ENCODE measurements around the gene STBD1. TPM values are rescaled to one million over a fixed set of nuclear protein-coding genes. Genes with fewer than 3 reads are reported as not detected.

STBD1 gene
- total RNA-seq, 1 donor from 2014 or later = 4.1 TPM

DNA sequence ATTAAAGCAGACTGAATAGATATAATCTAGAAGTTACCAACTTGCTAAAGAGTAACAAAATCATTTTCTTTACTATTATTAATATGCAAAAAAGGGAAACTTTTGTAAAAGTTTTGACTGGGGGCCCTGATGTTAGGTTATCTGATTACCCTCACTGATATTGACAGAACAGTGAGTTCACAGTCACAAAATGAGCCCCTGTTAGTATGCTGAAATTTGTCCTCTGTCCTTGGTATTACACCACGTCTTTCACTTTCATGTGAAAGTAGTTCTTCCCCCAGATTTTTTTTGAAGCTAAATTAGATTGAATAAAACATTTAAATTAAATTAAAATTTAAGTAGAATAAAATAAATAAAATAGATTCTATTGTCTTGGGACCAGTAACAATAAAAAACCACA, 5.9 kb downstream of the STBD1 start:
- H3K27me3 Mint-ChIP-seq = no peaks in the 10 kb centered on the region
- H3K4me1 Mint-ChIP-seq (ENCODE audit: unreplicated experiment) = peaks cover 5% of the 10 kb centered on the region
- peaks cover 14% of the 10 kb centered on the region for H3K9me3 Mint-ChIP-seq

GRCh38 chr4:76313547-76313946, 7.0 kb downstream of the STBD1 start:
- Mint-ChIP-seq H3K9me3 (peaks cover 14% of the 10 kb centered on the region), H3K36me3 (peaks cover 6% of the 10 kb centered on the region), H3K27me3 (no peaks in the 10 kb centered on the region), H3K4me3 (no peak overlapping the region), H3K27ac (no peak overlapping the region), H3K4me1 (ENCODE audit: unreplicated experiment) (peaks cover 3% of the 10 kb centered on the region)
- no peak for DNase-seq (ENCODE audit: extremely low spot score, unreplicated experiment)
- TF ChIP-seq, protein P1, sequence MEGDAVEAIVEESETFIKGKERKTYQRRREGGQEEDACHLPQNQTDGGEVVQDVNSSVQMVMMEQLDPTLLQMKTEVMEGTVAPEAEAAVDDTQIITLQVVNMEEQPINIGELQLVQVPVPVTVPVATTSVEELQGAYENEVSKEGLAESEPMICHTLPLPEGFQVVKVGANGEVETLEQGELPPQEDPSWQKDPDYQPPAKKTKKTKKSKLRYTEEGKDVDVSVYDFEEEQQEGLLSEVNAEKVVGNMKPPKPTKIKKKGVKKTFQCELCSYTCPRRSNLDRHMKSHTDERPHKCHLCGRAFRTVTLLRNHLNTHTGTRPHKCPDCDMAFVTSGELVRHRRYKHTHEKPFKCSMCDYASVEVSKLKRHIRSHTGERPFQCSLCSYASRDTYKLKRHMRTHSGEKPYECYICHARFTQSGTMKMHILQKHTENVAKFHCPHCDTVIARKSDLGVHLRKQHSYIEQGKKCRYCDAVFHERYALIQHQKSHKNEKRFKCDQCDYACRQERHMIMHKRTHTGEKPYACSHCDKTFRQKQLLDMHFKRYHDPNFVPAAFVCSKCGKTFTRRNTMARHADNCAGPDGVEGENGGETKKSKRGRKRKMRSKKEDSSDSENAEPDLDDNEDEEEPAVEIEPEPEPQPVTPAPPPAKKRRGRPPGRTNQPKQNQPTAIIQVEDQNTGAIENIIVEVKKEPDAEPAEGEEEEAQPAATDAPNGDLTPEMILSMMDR (conservative IDR thresholded peaks at IDR 0.05) = no peak

More for the DNA sequence above, 5.9 kb downstream of the STBD1 start:
- TF ChIP-seq, protein P1 (conservative IDR thresholded peaks at IDR 0.05) = no peak
- Mint-ChIP-seq H3K27ac (no peak overlapping the region), H3K36me3 (peaks cover 6% of the 10 kb centered on the region), H3K4me3 (no peak overlapping the region)
- DNase-seq (ENCODE audit: extremely low spot score, unreplicated experiment) = no peak

GRCh38 chr4:76315267-76315918, 8.9 kb downstream of the STBD1 start:
- H3K9me3 Mint-ChIP-seq = peaks cover 18% of the 10 kb centered on the region
- H3K4me1 Mint-ChIP-seq (ENCODE audit: unreplicated experiment) = no peaks in the 10 kb centered on the region
- no peaks in the 10 kb centered on the region for H3K36me3 Mint-ChIP-seq

DNA sequence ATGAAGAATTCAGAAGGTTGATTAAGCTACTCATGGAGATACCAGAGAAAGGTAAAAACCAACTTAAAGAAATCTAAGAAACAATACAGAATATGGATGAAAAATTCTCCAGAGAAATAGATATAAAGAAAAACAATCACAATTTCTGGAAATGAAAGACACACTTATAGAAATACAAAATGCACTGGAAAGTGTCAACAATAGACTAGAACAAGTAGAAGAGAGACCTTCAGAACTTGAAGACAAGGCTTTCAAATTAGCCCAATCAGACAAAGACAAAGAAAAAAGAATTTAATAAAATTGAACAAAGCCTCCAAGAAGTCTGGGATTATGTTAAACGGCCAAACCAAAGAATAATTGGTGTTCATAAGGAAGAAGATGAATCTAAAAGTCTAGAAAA, 9.6 kb downstream of the STBD1 start:
- Mint-ChIP-seq H3K9me3 (peaks cover 25% of the 10 kb centered on the region), H3K27ac (no peak overlapping the region), H3K4me3 (no peak overlapping the region), H3K27me3 (no peaks in the 10 kb centered on the region), H3K36me3 (no peaks in the 10 kb centered on the region), H3K4me1 (ENCODE audit: unreplicated experiment) (no peaks in the 10 kb centered on the region)
- DNase-seq (ENCODE audit: extremely low spot score, unreplicated experiment) = no peak
- TF ChIP-seq, protein P1 (conservative IDR thresholded peaks at IDR 0.05) = no peak

More at GRCh38 chr4:76315267-76315918, 8.9 kb downstream of the STBD1 start:
- Mint-ChIP-seq H3K27me3 (no peaks in the 10 kb centered on the region), H3K4me3 (no peak overlapping the region), H3K27ac (no peak overlapping the region)
- DNase-seq (ENCODE audit: extremely low spot score, unreplicated experiment) = no peak
- TF ChIP-seq, protein P1 (conservative IDR thresholded peaks at IDR 0.05) = no peak

DNA sequence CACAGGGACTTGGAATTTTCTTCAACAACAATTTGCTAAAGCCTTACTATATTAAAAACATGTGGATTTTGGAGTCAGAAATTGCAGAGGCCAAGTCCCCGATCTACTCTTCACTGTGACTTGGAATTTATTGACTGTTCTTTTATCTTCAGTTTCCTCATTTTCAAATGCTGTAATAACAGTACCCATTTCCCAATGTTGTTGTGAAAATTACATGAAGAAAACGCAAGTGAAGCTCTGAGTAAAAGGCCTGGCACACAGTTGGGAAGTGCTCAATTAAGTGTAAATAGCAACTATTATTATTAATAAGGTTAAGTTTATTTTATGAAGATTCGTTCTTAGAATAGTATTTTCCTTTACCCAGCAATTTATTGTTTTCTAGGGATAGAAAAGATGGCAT, 15.7 kb downstream of the STBD1 start:
- H3K36me3 Mint-ChIP-seq = no peaks in the 10 kb centered on the region
- peaks cover 22% of the 10 kb centered on the region for H3K9me3 Mint-ChIP-seq
- no peaks in the 10 kb centered on the region for H3K4me1 Mint-ChIP-seq (ENCODE audit: unreplicated experiment)
- no peaks in the 10 kb centered on the region for H3K27me3 Mint-ChIP-seq
- TF ChIP-seq, protein P1 (conservative IDR thresholded peaks at IDR 0.05) = no peak
- H3K4me3 Mint-ChIP-seq = no peak overlapping the region
- DNase-seq (ENCODE audit: extremely low spot score, unreplicated experiment) = no peak
- H3K27ac Mint-ChIP-seq = no peak overlapping the region

Measured in type B pancreatic cell (in vitro differentiated cells).